ENCODE results near the gene PICALM.
"Not testable (repeated sequence)": the region's sequence is repeated elsewhere in the genome, so short reads cannot be mapped to it uniquely, and the experiment has no call there.

The PICALM gene

GRCh38 chr11:85977751-85978160 is 91.1 kb downstream of the PICALM start:
- DNase-seq (ENCODE audit: low read depth in 2 of 2): no peak

- DNase-seq (ENCODE audit: low read depth in 2 of 2): no peak
These were observed 92.4 kb downstream of the PICALM start for GRCh38 chr11:85976525-85976924.

- no peak for DNase-seq (ENCODE audit: low read depth in 2 of 2)
These were observed 94.8 kb downstream of the PICALM start for GRCh38 chr11:85974122-85974521.

- no peak for DNase-seq (ENCODE audit: low read depth in 2 of 2)
These were observed 98.3 kb downstream of the PICALM start for GRCh38 chr11:85970593-85970992.

GRCh38 chr11:85967457-85967856 is 101.4 kb downstream of the PICALM start:
- no peak for DNase-seq (ENCODE audit: low read depth in 2 of 2)

- no peak for DNase-seq (ENCODE audit: low read depth in 2 of 2)
These were observed 103.7 kb downstream of the PICALM start for GRCh38 chr11:85965202-85965601.

GRCh38 chr11:85961930-85962363 is 106.9 kb downstream of the PICALM start:
- DNase-seq (ENCODE audit: low read depth in 2 of 2): no peak

- DNase-seq (ENCODE audit: low read depth in 2 of 2): no peak
These were observed 107.8 kb downstream of the PICALM start for GRCh38 chr11:85961130-85961529.

GRCh38 chr11:85960678-85961077 is 108.2 kb downstream of the PICALM start:
- DNase-seq (ENCODE audit: low read depth in 2 of 2): no peak

GRCh38 chr11:85955531-85955930 is 113.4 kb downstream of the PICALM start:
- DNase-seq (ENCODE audit: low read depth in 2 of 2): no peak

- no peak for DNase-seq (ENCODE audit: low read depth in 2 of 2)
These were observed 115.3 kb downstream of the PICALM start for GRCh38 chr11:85953491-85954143.

GRCh38 chr11:85952108-85952485 is 116.8 kb downstream of the PICALM start:
- DNase-seq (ENCODE audit: low read depth in 2 of 2): not testable (repeated sequence)

- no peak for DNase-seq (ENCODE audit: low read depth in 2 of 2)
These were observed 117.3 kb downstream of the PICALM start for GRCh38 chr11:85951428-85952107.

- DNase-seq (ENCODE audit: low read depth in 2 of 2): no peak
These were observed 117.9 kb downstream of the PICALM start for GRCh38 chr11:85951049-85951405.

GRCh38 chr11:85950317-85951048 is 118.4 kb downstream of the PICALM start:
- DNase-seq (ENCODE audit: low read depth in 2 of 2): no peak

GRCh38 chr11:85949798-85950197 is 119.1 kb downstream of the PICALM start:
- no peak for DNase-seq (ENCODE audit: low read depth in 2 of 2)

- DNase-seq (ENCODE audit: low read depth in 2 of 2): no peak
These were observed 120.0 kb downstream of the PICALM start for GRCh38 chr11:85948884-85949283.

- no peak for DNase-seq (ENCODE audit: low read depth in 2 of 2)
These were observed 121.2 kb downstream of the PICALM start for GRCh38 chr11:85947431-85948272.

GRCh38 chr11:85946221-85946620 is 122.7 kb downstream of the PICALM start:
- no peak for DNase-seq (ENCODE audit: low read depth in 2 of 2)

- DNase-seq (ENCODE audit: low read depth in 2 of 2): no peak
These were observed 123.1 kb downstream of the PICALM start for GRCh38 chr11:85945788-85946187.

GRCh38 chr11:85945296-85945695 is 123.6 kb downstream of the PICALM start:
- no peak for DNase-seq (ENCODE audit: low read depth in 2 of 2)

- DNase-seq (ENCODE audit: low read depth in 2 of 2): no peak
These were observed 127.4 kb downstream of the PICALM start for GRCh38 chr11:85941380-85941973.

All from activated CD8-positive, alpha-beta memory T cell treated with anti-CD3 and anti-CD28 coated beads for 4 hours (primary cell).